SK-N-SH (cell line): ENCODE results near the gene CHST7.

Source experiments
- USF2 ChIP-seq: fragments of 150-350 bp; IDR thresholded peaks from 2 replicates; pipeline ENCODE4 v1.6.1; 2017; ENCODE audit warnings: antibody characterized with exemption, low read length, low read depth, borderline replicate concordance
- TF ChIP-seq, protein P1 (sequence below): fragments of 200-600 bp; sonication (generic); IDR thresholded peaks from 2 replicates; pipeline ENCODE4 v1.6.1; 2017; ENCODE audit warnings: antibody characterized with exemption, mild to moderate bottlenecking, moderate library complexity

GRCh38 chrX:46637938-46638337, 64.4 kb downstream of the CHST7 start:
- TF ChIP-seq, protein P1, sequence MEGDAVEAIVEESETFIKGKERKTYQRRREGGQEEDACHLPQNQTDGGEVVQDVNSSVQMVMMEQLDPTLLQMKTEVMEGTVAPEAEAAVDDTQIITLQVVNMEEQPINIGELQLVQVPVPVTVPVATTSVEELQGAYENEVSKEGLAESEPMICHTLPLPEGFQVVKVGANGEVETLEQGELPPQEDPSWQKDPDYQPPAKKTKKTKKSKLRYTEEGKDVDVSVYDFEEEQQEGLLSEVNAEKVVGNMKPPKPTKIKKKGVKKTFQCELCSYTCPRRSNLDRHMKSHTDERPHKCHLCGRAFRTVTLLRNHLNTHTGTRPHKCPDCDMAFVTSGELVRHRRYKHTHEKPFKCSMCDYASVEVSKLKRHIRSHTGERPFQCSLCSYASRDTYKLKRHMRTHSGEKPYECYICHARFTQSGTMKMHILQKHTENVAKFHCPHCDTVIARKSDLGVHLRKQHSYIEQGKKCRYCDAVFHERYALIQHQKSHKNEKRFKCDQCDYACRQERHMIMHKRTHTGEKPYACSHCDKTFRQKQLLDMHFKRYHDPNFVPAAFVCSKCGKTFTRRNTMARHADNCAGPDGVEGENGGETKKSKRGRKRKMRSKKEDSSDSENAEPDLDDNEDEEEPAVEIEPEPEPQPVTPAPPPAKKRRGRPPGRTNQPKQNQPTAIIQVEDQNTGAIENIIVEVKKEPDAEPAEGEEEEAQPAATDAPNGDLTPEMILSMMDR, result no peak
- TF ChIP-seq USF2, result no peak
